GM08714 (cell line): ENCODE results near the gene TH.
"Not testable (repeated sequence)": the region's sequence is repeated elsewhere in the genome, so short reads cannot be mapped to it uniquely, and the experiment has no call there.

Source experiments
- H3K4me3 ChIP-seq: fragments of 200-500 bp; sonication (Bioruptor generic); 2 replicates; pipeline ENCODE4 v1.5.1; 2014; ENCODE audit warnings: mild to moderate bottlenecking, low read length, inconsistent platforms
- ZNF274 ChIP-seq: IDR thresholded peaks from 2 replicates; pipeline ENCODE4 v1.6.1; 2012; ENCODE audit warnings: mild to moderate bottlenecking, low read depth, low read length

TH gene

DNA sequence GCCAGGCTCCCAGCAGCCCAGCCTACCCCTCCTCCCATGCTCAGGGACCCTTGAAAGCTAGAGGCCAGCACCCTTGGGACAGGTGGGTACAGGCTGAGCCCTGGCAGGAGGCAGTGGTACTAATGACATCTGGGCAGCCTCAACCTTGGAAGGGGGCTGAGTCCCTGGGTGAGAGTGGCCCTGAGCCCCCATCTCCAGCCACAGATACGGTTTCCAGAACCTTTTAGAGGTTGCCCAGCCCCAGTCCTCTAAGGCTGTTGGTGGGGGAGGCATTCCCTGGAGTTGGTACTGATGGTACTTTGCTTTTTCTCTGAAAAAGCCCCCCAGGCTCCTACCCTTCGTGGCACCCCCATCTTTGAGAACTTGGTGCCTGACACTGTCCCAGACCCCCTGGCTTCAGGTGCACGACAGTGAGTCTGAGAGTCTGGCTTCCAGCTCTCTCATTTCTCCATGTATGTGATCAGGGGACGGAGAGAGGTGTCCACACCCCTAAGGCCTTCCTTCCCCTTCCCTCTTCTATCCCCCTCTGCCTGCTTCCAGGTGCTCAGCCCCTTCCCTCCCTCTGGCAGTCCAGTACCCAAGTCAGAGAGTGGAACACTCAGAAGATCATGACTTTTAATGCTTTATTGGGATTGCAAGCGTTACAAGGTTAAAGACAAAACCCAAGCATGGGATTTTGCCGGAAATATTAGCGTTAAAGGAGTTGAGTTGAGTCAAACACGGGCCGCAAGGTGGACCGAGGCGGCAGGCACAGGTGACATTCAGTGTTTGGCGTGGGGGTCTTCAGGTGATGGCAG, 42.9 kb downstream of the TH start:
- no peak for TF ChIP-seq ZNF274
- H3K4me3 ChIP-seq = no peak overlapping the region

GRCh38 chr11:2128130-2128510, 43.5 kb downstream of the TH start:
- no peak for TF ChIP-seq ZNF274
- H3K4me3 ChIP-seq = no peak overlapping the region

DNA sequence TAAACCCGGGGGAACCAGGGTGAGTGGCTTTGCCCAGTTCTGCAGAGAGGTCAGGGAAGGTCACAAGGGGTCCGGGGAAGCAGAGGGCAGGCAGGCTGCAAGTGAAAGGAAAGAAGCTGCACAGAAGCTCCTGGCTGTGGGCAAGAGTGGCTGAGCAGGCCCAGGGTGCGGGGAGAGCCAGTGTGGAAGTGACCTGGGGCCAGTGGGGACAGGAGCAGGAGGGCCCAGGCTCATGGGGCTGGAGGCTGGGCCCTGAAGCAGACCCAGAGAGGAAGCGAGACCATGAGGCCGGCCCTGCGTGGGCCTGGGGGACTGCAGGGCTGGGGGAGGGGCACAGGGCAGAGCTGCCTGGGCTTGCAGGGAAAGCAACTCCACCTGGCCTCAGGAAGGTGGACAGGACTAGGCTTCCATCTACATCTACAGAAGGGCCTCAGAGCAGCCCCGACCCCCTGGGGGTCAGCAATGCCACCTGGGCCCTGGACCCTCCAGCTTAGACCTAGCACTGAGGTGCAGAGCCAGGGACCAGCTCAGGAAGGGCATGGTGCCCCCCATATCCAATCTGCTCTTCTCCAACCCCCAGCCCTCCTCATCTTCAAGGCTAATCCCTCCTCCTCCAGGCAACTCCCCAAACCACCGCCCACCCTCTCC, 44.0 kb downstream of the TH start:
- no peak for TF ChIP-seq ZNF274
- no peak overlapping the region for H3K4me3 ChIP-seq

DNA sequence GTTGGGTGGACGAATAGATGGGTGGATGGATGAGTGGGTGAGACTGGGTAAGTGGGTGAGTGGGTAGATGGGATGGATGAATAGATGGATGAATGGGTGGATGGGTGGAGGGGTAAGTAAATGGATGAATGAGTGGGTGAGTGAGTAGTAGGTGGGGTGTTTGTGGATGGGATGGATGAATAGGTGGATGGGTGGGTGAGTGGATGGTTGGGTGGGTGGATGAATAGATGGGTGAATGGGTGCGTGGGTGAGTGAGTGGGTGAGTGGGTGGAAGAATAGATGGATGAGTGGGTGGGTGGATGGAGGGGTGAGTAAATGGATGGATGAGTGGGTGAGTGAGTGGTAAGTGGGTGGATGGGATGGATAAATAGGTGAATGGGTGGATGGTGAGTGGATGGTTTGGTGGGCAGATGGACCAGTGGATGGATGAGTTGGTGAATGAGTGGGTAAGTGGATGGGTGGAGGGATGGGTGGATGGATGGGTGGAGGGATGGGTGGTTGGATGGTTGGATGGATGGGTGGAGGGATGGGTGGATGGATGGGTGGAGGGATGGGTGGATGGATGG, 45.0 kb downstream of the TH start:
- no peak for TF ChIP-seq ZNF274
- no peak overlapping the region for H3K4me3 ChIP-seq

DNA sequence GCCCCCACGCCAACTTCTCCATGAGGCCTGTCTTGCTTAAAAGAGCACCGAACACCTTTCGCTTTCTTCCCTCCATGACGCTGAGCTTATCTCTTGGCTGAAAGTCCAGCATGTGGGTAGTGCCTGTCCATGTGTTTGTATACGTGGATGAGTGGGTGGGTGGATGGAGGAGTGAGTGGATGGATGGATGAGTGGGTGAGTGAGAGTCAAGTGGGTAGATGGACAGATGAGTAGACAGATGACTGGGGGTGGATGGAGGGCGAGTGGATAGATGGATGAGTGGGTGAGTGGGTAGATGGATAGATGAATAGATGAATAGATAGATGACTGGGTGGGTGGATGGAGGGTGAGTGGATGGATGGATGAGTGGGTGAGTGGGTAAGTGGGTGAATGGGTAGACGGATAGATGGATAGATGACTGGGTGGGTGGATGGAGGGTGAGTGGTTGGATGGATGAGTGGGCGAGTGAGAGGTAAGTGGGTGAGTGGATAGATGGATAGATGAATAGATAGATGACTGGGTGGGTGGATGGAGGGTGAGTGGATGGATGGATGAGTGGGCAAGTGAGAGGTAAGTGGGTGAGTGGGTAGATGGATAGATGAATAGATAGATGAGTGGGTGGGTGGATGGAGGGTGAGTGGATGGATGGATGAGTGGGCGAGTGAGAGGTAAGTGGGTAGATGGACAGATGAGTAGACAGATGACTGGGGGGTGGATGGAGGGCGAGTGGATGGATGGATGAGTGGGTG, 46.7 kb downstream of the TH start:
- not testable (repeated sequence) for H3K4me3 ChIP-seq

DNA sequence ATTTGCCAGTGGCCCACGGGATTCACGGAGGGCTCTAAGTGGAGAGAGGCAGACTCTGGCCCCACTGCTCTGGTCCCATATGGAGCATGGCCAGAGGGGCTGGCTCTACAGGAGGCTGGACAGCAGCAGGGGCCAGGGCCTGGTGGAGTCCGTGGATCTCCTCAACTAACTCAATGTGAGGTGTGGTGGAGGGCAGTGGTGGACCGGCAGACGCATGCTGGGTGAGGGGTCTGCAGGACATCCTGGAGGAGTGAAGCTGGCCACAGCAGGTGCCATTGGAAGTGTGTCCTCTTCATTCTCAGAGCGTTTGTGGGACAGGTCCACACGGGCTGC, 48.0 kb downstream of the TH start:
- TF ChIP-seq ZNF274 = no peak
- H3K4me3 ChIP-seq = no peak overlapping the region

GRCh38 chr11:2122907-2123627, 48.5 kb downstream of the TH start:
- no peak overlapping the region for H3K4me3 ChIP-seq
- no peak for TF ChIP-seq ZNF274

DNA sequence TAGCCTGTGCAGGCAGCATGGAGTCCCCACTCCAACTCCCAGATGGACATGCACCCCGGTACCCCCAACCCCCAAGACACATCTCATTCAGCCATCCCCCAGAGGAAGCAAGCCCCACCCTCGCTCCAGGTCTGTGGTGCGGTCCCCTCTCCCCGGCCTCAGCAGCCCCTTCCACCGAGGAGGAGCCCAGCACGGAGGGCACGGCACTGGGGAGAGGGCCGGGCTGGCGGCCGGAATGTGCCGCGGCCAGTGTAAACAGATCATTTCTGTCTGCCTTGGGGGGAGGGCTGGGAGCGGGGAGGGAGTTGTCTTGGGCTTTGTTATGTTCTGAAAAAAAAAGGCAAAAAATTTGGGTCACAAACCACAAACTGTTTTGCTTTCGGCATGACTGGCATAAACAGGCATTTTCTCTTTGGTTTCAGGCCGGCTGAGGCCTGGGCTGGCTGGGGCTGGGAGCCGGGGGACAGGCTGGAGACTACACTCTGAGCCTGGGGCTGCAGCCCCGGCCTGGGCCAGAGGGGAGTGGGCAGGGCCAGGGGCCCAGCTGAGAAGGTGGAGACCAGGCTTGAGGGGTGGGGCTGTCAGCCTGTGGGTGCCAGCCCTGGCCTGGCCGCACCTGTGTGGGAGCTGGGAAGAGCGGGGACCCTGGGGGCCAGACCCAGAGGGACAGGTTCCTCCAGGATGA, 49.3 kb downstream of the TH start:
- H3K4me3 ChIP-seq = no peak overlapping the region
- TF ChIP-seq ZNF274 = no peak

DNA sequence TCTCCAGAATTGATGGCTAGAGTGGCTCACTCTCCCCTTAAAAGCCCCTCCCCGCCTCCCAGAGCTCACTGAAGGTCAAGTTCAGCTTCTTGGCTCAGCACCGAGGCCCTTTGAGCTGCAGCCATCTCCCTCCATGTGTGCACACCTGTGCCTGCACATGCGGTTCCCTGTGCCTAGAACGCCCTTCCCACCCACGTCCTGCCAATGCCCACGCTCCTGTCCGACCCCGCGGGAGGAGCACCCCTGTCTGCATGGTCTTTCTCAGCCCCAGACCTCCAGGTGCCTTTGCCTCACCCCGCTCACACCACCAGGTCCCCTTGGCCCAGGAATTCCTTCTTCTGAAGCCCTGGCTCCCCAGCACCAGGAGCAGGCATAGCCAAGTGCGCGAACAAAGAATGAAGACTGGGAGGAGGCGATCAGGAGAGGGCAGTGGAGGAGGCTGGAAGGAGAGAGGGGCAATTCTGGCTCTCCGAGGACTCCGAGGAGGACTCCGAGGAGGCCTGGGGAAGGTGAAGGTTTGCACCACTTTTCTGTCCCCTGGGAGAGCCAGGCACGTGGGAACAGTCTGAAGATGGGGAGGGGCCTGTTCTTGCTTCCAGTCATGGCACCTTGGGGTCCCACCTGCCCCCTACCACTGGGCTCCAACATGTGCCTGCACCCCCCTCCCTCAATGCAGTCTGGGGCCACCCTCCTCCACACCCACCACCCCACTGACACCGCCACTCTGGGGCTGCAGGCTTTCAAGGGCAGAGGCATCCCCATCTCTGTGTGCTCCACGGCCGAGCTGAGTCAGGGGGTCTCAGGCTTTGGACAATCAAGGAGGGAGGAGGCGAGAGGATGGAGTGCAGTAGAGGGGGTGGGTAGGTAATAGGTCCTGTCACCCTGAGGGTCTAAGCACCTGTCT, 50.1 kb downstream of the TH start:
- no peak overlapping the region for H3K4me3 ChIP-seq
- TF ChIP-seq ZNF274 = no peak

- H3K4me3 ChIP-seq = no peak overlapping the region
- no peak for TF ChIP-seq ZNF274
Observed at GRCh38 chr11:2120359-2121100, 51.1 kb downstream of the TH start.

DNA sequence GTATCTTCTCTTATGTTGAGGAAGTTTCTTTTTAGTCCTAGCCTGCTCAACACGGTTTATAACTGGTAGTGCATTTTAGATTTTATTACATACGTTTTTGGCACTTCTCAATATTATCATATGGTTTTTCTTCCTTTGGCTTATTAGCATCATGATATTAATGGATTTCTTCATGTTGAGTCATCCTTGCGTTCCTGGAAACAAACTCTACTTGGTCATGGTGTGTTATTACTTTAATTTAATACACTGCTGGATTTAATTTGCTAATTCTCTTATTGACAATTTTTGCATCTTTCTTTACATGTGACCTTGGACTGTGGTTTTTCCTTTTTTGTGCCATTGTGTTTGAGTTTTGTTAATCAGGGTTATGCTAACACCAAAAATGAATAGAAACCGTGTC, 52.9 kb downstream of the TH start:
- TF ChIP-seq ZNF274 = no peak
- H3K4me3 ChIP-seq = no peak overlapping the region

GRCh38 chr11:2116680-2117079, 54.9 kb downstream of the TH start:
- no peak for TF ChIP-seq ZNF274
- no peak overlapping the region for H3K4me3 ChIP-seq

GRCh38 chr11:2115308-2115707, 56.3 kb downstream of the TH start:
- no peak for TF ChIP-seq ZNF274
- no peak overlapping the region for H3K4me3 ChIP-seq
